ENCODE results near the gene FUT6.
A peak's percentile ranks its signal among the peaks of the same experiment; 100 is the strongest.

FUT6 gene

GRCh38 chr19:5827891-5828660 is 11.4 kb downstream of the FUT6 start:
- DNase-seq (ENCODE audit: low spot score), result peak; percentile 99
- TF ChIP-seq, protein P1, sequence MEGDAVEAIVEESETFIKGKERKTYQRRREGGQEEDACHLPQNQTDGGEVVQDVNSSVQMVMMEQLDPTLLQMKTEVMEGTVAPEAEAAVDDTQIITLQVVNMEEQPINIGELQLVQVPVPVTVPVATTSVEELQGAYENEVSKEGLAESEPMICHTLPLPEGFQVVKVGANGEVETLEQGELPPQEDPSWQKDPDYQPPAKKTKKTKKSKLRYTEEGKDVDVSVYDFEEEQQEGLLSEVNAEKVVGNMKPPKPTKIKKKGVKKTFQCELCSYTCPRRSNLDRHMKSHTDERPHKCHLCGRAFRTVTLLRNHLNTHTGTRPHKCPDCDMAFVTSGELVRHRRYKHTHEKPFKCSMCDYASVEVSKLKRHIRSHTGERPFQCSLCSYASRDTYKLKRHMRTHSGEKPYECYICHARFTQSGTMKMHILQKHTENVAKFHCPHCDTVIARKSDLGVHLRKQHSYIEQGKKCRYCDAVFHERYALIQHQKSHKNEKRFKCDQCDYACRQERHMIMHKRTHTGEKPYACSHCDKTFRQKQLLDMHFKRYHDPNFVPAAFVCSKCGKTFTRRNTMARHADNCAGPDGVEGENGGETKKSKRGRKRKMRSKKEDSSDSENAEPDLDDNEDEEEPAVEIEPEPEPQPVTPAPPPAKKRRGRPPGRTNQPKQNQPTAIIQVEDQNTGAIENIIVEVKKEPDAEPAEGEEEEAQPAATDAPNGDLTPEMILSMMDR (IDR thresholded peaks at IDR 0.05; ENCODE audit: extremely low read depth, missing control alignments), result no peak

- TF ChIP-seq, protein P1 (IDR thresholded peaks at IDR 0.05; ENCODE audit: extremely low read depth, missing control alignments), result no peak
Observed at GRCh38 chr19:5827342-5827890, 12.1 kb downstream of the FUT6 start.

DNA sequence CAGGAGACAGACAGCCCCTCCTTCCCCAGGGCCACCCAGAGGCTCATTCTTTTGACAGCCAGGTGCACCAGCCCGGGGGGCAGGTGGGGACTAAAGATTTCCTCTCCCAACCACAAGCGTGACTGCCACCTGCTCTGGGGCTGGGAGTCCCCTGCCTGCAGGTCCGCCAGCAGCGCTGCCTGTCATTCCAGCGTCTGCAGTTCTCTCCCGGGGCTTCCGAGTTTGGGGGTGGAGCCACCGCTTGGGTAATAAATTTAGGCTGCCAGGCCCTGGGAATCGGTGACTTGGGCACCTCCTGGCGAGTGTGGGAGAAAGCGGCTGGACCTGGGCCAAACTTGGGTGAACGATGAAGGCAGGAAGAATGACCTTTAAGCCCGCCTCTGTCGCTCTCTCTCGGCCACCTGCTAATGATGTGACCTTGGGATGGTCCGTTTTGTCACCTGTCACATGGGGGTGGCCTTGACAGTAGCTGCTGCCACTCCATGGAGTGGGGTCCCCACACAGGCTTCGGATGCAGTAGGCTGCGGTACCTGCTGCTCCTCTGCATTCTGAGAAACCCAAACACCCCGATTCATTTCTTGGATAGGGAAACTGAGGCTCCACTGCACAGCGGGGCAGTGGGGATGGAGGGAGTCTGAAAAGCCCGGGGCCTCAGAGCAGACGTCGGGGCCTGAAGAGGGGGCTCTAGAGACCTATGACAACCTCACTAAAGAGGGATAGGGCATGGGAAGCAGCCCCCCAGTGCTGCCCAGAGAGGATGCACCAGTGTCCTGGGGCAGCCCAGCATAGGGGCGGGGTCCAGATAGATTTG is 12.8 kb downstream of the FUT6 start:
- TF ChIP-seq, protein P1 (IDR thresholded peaks at IDR 0.05; ENCODE audit: extremely low read depth, missing control alignments), result no peak

More at GRCh38 chr19:5827342-5827890, 12.1 kb downstream of the FUT6 start:
- DNase-seq (ENCODE audit: low spot score), result no peak

DNA sequence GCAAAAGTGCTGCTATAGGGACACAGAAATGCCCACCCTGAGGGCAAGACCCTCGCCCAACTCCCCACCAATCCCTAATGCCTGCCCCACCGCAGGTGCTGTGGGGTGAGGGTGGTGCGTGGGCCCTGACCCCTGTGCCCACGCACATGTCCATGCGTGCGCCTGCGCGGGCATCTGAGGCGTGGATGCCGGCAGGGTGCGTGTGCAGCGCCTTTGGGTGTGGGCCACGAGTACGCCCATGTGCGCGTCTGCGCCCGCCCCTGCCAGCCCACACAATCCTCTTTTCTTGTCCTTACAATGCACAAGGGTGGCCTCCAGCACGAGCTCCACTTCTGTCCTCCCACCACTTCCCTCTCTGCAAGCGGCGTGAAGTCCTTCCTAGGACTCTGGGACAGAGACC is 14.3 kb downstream of the FUT6 start:
- no peak for DNase-seq (ENCODE audit: low spot score)
- TF ChIP-seq, protein P1 (IDR thresholded peaks at IDR 0.05; ENCODE audit: extremely low read depth, missing control alignments), result no peak

More for the DNA sequence above, 12.8 kb downstream of the FUT6 start:
- peak; percentile 71 for DNase-seq (ENCODE audit: low spot score)

GRCh38 chr19:5824751-5825150 is 14.8 kb downstream of the FUT6 start:
- DNase-seq (ENCODE audit: low spot score), result no peak
- TF ChIP-seq, protein P1 (IDR thresholded peaks at IDR 0.05; ENCODE audit: extremely low read depth, missing control alignments), result no peak

DNA sequence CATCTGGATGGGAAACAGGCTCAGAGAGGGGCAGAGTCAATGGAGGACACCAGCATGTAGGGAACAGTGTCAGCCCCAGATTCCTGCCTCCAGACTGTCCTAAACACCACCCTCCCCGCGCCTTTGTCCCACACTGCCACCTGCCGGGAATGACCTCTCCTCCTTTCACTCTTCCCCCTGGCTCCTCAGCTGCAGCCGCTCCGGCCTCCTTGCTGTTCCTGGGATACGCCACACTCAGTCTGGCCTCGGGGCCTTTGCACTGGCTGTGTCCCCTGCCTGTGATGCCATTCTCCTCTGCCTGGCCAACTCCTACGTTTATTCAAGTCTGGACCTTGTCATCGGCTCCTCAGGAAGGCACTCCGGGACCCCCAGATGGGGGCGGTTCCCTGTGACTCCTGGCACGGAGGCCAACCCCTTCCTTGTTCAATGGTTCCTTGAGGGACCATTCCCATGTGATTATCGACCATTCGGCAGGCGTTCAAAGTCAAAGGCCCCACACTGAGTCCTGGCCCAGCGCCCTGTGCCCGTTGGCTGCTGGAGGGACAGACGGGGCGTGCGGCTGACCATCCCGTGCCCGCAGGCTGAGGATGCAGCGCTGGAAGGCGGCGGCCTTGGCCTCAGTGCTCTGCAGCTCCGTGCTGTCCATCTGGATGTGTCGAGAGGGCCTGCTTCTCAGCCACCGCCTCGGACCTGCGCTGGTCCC is 15.8 kb downstream of the FUT6 start:
- DNase-seq (ENCODE audit: low spot score), result no peak
- TF ChIP-seq, protein P1 (IDR thresholded peaks at IDR 0.05; ENCODE audit: extremely low read depth, missing control alignments), result no peak

Data from GM20000 (cell line).